Glomerular visceral epithelial cell (primary cell): Measurements from ENCODE around the gene RUNX2.

Experiments
- DNase-seq: peaks from one replicate; pipeline ENCODE4 v3.0.0-alpha.2; 2016; ENCODE audit errors: extremely low spot score

Gene RUNX2

GRCh38 chr6:45483501-45483900, 155.4 kb downstream of the RUNX2 start:
- no peak for DNase-seq

GRCh38 chr6:45486736-45487135, 158.6 kb downstream of the RUNX2 start:
- no peak for DNase-seq

GRCh38 chr6:45487645-45488044, 159.5 kb downstream of the RUNX2 start:
- DNase-seq = no peak

GRCh38 chr6:45488269-45488668, 160.1 kb downstream of the RUNX2 start:
- no peak for DNase-seq

- DNase-seq = no peak
Observed at GRCh38 chr6:45488889-45489288, 160.8 kb downstream of the RUNX2 start.

GRCh38 chr6:45491048-45491735, 163.1 kb downstream of the RUNX2 start:
- DNase-seq = no peak

GRCh38 chr6:45491874-45492273, 163.7 kb downstream of the RUNX2 start:
- no peak for DNase-seq

GRCh38 chr6:45493761-45494160, 165.6 kb downstream of the RUNX2 start:
- no peak for DNase-seq

GRCh38 chr6:45494416-45495135, 166.4 kb downstream of the RUNX2 start:
- DNase-seq = no peak

- no peak for DNase-seq
Observed at GRCh38 chr6:45495429-45496084, 167.4 kb downstream of the RUNX2 start.

- no peak for DNase-seq
Observed at GRCh38 chr6:45496085-45496433, 167.9 kb downstream of the RUNX2 start.

GRCh38 chr6:45498591-45498990, 170.5 kb downstream of the RUNX2 start:
- DNase-seq = no peak

- DNase-seq = no peak
Observed at GRCh38 chr6:45500924-45501816, 173.0 kb downstream of the RUNX2 start.

- no peak for DNase-seq
Observed at GRCh38 chr6:45502456-45502855, 174.3 kb downstream of the RUNX2 start.

GRCh38 chr6:45504947-45505346, 176.8 kb downstream of the RUNX2 start:
- DNase-seq = peak; percentile 49

- DNase-seq = no peak
Observed at GRCh38 chr6:45505470-45505869, 177.3 kb downstream of the RUNX2 start.

- DNase-seq = no peak
Observed at GRCh38 chr6:45507186-45507585, 179.1 kb downstream of the RUNX2 start.

GRCh38 chr6:45509426-45509825, 181.3 kb downstream of the RUNX2 start:
- no peak for DNase-seq

GRCh38 chr6:45512717-45513116, 184.6 kb downstream of the RUNX2 start:
- no peak for DNase-seq

- no peak for DNase-seq
Observed at GRCh38 chr6:45513213-45513618, 185.1 kb downstream of the RUNX2 start.

- DNase-seq = no peak
Observed at GRCh38 chr6:45513843-45514242, 185.7 kb downstream of the RUNX2 start.
